Measurements from ENCODE around the gene BACH1. TPM values are rescaled to one million over a fixed set of nuclear protein-coding genes. Genes with fewer than 3 reads are reported as not detected.

The BACH1 gene
- total and polyA plus RNA-seq, 2 donors (not counting 1 experiment from before 2014, with no cell fraction given): 10.1 to 221 TPM

DNA sequence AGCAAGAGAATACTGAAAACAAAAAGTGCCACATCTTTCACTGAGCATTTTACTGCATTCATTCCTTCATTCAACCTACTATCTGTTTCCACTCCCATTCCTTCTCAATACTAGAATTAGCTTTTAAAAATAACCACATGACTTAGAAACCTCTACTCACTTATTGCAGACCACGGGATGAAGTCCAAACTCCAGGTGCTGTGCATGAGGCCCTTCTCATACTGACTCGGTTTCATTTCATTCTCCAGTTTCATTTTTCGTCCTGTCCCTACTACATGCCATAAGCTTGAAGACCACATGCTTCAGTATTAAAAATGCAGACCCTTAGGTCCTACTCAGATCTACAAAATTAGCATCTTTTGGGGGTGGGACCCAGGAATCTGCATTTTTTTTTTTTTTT lies 2.3 kb upstream of the BACH1 start:
- Mint-ChIP-seq H3K4me3 (peak overlapping the region; percentile 46), H3K9me3 (ENCODE audit: insufficient read depth) (peaks cover 2% of the 10 kb centered on the region), H3K4me1 (peaks cover 56% of the 10 kb centered on the region), H3K27me3 (no peaks in the 10 kb centered on the region), H3K27ac (peak overlapping the region; percentile 70)
- Histone ChIP-seq H3K4me1 (ENCODE audit: control insufficient read depth in 2 of 2, insufficient read depth in 2 of 2, low read length in 2 of 2) (peaks cover 46 to 51% of the 10 kb centered on the region in 2 donors), H3K9ac (ENCODE audit: low read length) (no peak overlapping the region), H3K4me2 (replicated peaks; ENCODE audit: low read depth, low read length, poor library complexity, severe bottlenecking) (no peak overlapping the region), H2AFZ (ENCODE audit: insufficient read depth, low read depth, low read length, poor library complexity, severe bottlenecking) (no peak overlapping the region), H3K27me3 (replicated peaks in 1 of 4; ENCODE audit: control extremely low read depth in 1 of 4, control insufficient read depth in 3 of 4, insufficient read depth in 4 of 4, low read length in 3 of 4) (no peaks in the 10 kb centered on the region), H3K27ac (ENCODE audit: low read length in 2 of 2) (no peak overlapping the region), H3K9me3 (ENCODE audit: control extremely low read depth in 1 of 3, control insufficient read depth in 2 of 3, insufficient read depth in 1 of 3, low read length in 2 of 3) (peaks cover 0 to 13% (median 4%) of the 10 kb centered on the region in 3 donors), H3K4me3 (ENCODE audit: control extremely low read depth in 1 of 5, extremely low read depth in 1 of 5, insufficient read depth in 1 of 5, low read depth in 2 of 5, low read length in 4 of 5) (no peak overlapping the region), H3K79me2 (ENCODE audit: control insufficient read depth, insufficient read depth, low read length) (peaks cover 23% of the 10 kb centered on the region), H3K36me3 (replicated peaks in 1 of 2; ENCODE audit: control extremely low read depth in 1 of 2, control insufficient read depth in 1 of 2, extremely low read depth in 1 of 2, insufficient read depth in 2 of 2, low read length in 1 of 2) (no peaks in the 10 kb centered on the region), H4K20me1 (ENCODE audit: control insufficient read depth, insufficient read depth, low read length, poor library complexity, severe bottlenecking) (peaks cover 8% of the 10 kb centered on the region)
- whole genome bisulfite sequencing (ENCODE audit: insufficient coverage): 33% methylated on average over 1 of the region's 3 CpGs
- intact Hi-C loops (cut with micrococcal nuclease): no loop called here
- no peak for TF ChIP-seq EZH2 (IDR thresholded peaks at IDR 0.05; ENCODE audit: borderline replicate concordance, insufficient read depth, low read depth, low read length, poor library complexity, severe bottlenecking)
- TF ChIP-seq, protein P1, sequence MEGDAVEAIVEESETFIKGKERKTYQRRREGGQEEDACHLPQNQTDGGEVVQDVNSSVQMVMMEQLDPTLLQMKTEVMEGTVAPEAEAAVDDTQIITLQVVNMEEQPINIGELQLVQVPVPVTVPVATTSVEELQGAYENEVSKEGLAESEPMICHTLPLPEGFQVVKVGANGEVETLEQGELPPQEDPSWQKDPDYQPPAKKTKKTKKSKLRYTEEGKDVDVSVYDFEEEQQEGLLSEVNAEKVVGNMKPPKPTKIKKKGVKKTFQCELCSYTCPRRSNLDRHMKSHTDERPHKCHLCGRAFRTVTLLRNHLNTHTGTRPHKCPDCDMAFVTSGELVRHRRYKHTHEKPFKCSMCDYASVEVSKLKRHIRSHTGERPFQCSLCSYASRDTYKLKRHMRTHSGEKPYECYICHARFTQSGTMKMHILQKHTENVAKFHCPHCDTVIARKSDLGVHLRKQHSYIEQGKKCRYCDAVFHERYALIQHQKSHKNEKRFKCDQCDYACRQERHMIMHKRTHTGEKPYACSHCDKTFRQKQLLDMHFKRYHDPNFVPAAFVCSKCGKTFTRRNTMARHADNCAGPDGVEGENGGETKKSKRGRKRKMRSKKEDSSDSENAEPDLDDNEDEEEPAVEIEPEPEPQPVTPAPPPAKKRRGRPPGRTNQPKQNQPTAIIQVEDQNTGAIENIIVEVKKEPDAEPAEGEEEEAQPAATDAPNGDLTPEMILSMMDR (IDR thresholded peaks at IDR 0.05): no peak
- DNase-seq (no peak), ATAC-seq (ENCODE audit: low read depth) (no peak)
- ChIA-PET CTCF (interaction anchor here (0.7 to 0.9 kb wide), 2 partner anchors 21 to 132 kb away, joined by 3 to 4 read pairs; no protein-coding TSS in a partner anchor), POLR2A (interaction anchor here (0.6 to 0.7 kb wide), 2 partner anchors 131 to 216 kb away, joined by 4 read pairs; no protein-coding TSS in a partner anchor)

Data from B cell (primary cell).